Pancreas (tissue), 10 donors: Measurements from ENCODE around the gene HERPUD2. TPM values are rescaled to one million over a fixed set of nuclear protein-coding genes. Genes with fewer than 3 reads are reported as not detected.

Source experiments
- ATAC-seq, 4 donors: fragments of 200-7000 bp; cut with Tn5 transposase; one replicate each; pipeline versions ENCODE4 v1.8.0 to v1.9.1; 2020; ENCODE audit warnings: mild to moderate bottlenecking in 4 of 4, moderate library complexity in 4 of 4
- DNase-seq, 6 donors: peaks; one replicate each; pipeline ENCODE4 v3.0.0-alpha.2; 2020
- FAIRE-seq: peaks from 2 replicates; lab custom pipeline; 2012; peaks lifted over from hg19 to GRCh38; lab: Jason Lieb, UNC
- H3K27ac ChIP-seq, 4 donors: fragments of 200-600 bp; sonication (generic); 1 replicate in 3 of 4; 2 replicates in 1 of 4; pipeline versions ENCODE4 v1.5.0 to v1.8.0; 2020
- H3K27me3 ChIP-seq, 4 donors: fragments of 200-600 bp; one replicate each; pipeline ENCODE4 v1.8.0; 2021
- H3K36me3 ChIP-seq, 3 donors: fragments of 200-600 bp; sonication (generic) in 1 of 3; one replicate each; pipeline versions ENCODE4 v1.5.0 to v1.8.0; 2020 to 2021
- H3K4me1 ChIP-seq, 3 donors: fragments of 200-600 bp; one replicate each; pipeline ENCODE4 v1.8.0; 2021
- H3K4me3 ChIP-seq, 4 donors: fragments of 200-600 bp; sonication (generic) in 2 of 4; one replicate each; pipeline versions ENCODE4 v1.5.0 to v1.8.0; 2020 to 2021
- H3K9me3 ChIP-seq, 4 donors: fragments of 200-600 bp; one replicate each; pipeline ENCODE4 v1.8.0; 2021
- CTCF ChIP-seq, 4 donors: fragments of 200-600 bp; sonication (generic) in 3 of 4; IDR thresholded peaks; one replicate each; pipeline versions ENCODE4 v1.5.0 to v1.8.0; 2021; ENCODE audit warnings: antibody characterized with exemption in 4 of 4
- WGBS, 2 donors: extraction: QIAGEN DNeasy Blood & Tissue Kit; methylation state at CpG; one replicate each; pipeline ENCODE4 v1.1.7; 2013; 5-methylcytosine and 5-hydroxymethylcytosine counted together
- intact Hi-C, 3 donors: fragments of 100-400 bp; cut with DNase I; formaldehyde crosslinking; loops; one replicate each; pipeline versions ENCODE4 v1.11.1 to v1.14.2; 2022
- polyA plus RNA-seq, 2 donors: library from polyadenylated mRNA; stranded (reverse); fragments of 200-250 nt; gene quantifications; one replicate each; pipeline ENCODE4 v1.2.3, GENCODE V29; 2013
- total RNA-seq, 6 donors: library from RNA; stranded (reverse); fragmentation: NEBNext Ultra II Directional in 4 of 6; extraction: Animal tissue kit (Norgen Biotek cat#: 25700) in 4 of 6; gene quantifications; one replicate each; pipeline versions ENCODE4 v1.2.1 to v1.2.4, GENCODE V29; 2021 to 2023
- donor health status: healthy with polysubstance abuse.
- donor health status: DM: no; HTN: no; CAD: no; lungs with moderate emphysema.
- donor health status: DM: no; HTN: no; CAD: no.
- donor health status: control.
- donor health status: control.
- donor health status: Bipolar disorder and iron deficiency.
- donor health status: DM: yes; HTN: yes; CAD: no.
- donor health status: DM: no; HTN: no; CAD: no.
- donor health status: DM: no; HTN: no; CAD: no.
- donor health status: DM: yes; HTN: yes; CAD: no.

Gene HERPUD2
- total and polyA plus RNA-seq, 8 donors: 9.6 to 21.6 (median 16.4) TPM

- DNase-seq: no peak
- no peak for FAIRE-seq
- Histone ChIP-seq H3K4me3 (no peak overlapping the region), H3K27ac (no peak overlapping the region), H3K9me3 (no peaks in the 10 kb centered on the region), H3K36me3 (no peaks in the 10 kb centered on the region), H3K27me3 (no peaks in the 10 kb centered on the region), H3K4me1 (no peaks in the 10 kb centered on the region)
- intact Hi-C loops: no loop called here
- 81 to 83% methylated on average over 10 of the region's 10 CpGs for WGBS, 2 donors
- no peak for TF ChIP-seq CTCF (IDR thresholded peaks at IDR 0.05)
- no peak for ATAC-seq
These were observed 30.3 kb upstream of the HERPUD2 start for GRCh38 chr7:35725280-35725680.

GRCh38 chr7:35723011-35723410 is 28.1 kb upstream of the HERPUD2 start:
- WGBS, 2 donors: 89 to 92% methylated on average over 4 of the region's 4 CpGs
- Histone ChIP-seq H3K4me1 (no peaks in the 10 kb centered on the region), H3K36me3 (no peaks in the 10 kb centered on the region), H3K4me3 (no peak overlapping the region), H3K27me3 (no peaks in the 10 kb centered on the region), H3K9me3 (no peaks in the 10 kb centered on the region), H3K27ac (no peak overlapping the region)
- no peak for DNase-seq
- intact Hi-C loops: no loop called here
- TF ChIP-seq CTCF (IDR thresholded peaks at IDR 0.05): no peak
- no peak for FAIRE-seq
- no peak for ATAC-seq

- WGBS, 2 donors: 70 to 74% methylated on average over 7 of the region's 7 CpGs
- no peaks in the 10 kb centered on the region for H3K36me3 ChIP-seq
- DNase-seq: no peak
- H3K4me1 ChIP-seq: no peaks in the 10 kb centered on the region
- intact Hi-C loops: no loop called here
- H3K4me3 ChIP-seq: no peak overlapping the region
- no peak for TF ChIP-seq CTCF (IDR thresholded peaks at IDR 0.05)
- ATAC-seq: no peak
- no peak for FAIRE-seq
- H3K27ac ChIP-seq: no peak overlapping the region
- no peaks in the 10 kb centered on the region for H3K27me3 ChIP-seq
- no peaks in the 10 kb centered on the region for H3K9me3 ChIP-seq
These were observed 27.3 kb upstream of the HERPUD2 start for GRCh38 chr7:35722054-35722849.

- Histone ChIP-seq H3K27me3 (no peaks in the 10 kb centered on the region), H3K36me3 (no peaks in the 10 kb centered on the region), H3K4me3 (no peak overlapping the region), H3K9me3 (no peaks in the 10 kb centered on the region), H3K4me1 (peaks cover 0 to 7% (median 4%) of the 10 kb centered on the region in 3 donors), H3K27ac (no peak overlapping the region)
- intact Hi-C loops: no loop called here
- ATAC-seq (no peak), DNase-seq (no peak), FAIRE-seq (no peak)
- WGBS, 2 donors: 91 to 92% methylated on average over 2 of the region's 2 CpGs
- TF ChIP-seq CTCF (IDR thresholded peaks at IDR 0.05): no peak
These were observed 26.4 kb upstream of the HERPUD2 start for GRCh38 chr7:35721288-35721687.

GRCh38 chr7:35720849-35721248 is 25.9 kb upstream of the HERPUD2 start:
- intact Hi-C loops: no loop called here
- Histone ChIP-seq H3K4me3 (no peak overlapping the region), H3K27me3 (no peaks in the 10 kb centered on the region), H3K27ac (no peak overlapping the region), H3K4me1 (peaks cover 0 to 10% (median 8%) of the 10 kb centered on the region in 3 donors), H3K9me3 (no peaks in the 10 kb centered on the region), H3K36me3 (no peaks in the 10 kb centered on the region)
- FAIRE-seq: no peak
- TF ChIP-seq CTCF (IDR thresholded peaks at IDR 0.05): no peak
- no peak for ATAC-seq
- no peak for DNase-seq
